Posterior cingulate gyrus (tissue), 11 donors: ENCODE measurements around the gene NT5C2.

ENCODE experiments used
- DNase-seq, 10 donors: peaks; one replicate each; pipeline versions ENCODE4 v3.0.0 to v3.0.0-alpha.2; 2020 to 2021; ENCODE audit warnings: mixed read lengths in 3 of 10
- intact Hi-C: fragments of 100-400 bp; cut with DNase I; formaldehyde crosslinking; loops from one replicate; pipeline ENCODE4 v1.15.1; 2023

Gene NT5C2

DNA sequence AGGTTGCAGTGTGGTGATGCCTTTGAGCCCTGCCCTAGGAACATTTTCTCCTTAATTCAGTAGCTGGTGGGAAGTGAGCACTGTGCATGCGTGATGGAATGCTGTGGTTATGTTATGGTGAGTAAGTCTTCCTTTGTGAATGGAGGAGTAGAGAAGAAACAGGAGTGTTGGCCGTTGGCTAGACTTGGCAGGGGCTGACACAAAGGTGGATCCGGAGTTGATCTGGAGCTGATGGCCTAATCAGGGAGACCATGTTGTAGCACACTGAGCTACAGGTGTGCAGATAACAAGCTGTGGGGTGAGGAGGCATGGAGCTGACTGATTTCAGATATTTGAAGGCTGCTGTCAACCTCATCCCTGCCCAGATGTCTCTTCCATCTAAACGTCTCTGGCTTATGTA lies 152.7 kb downstream of the NT5C2 start:
- intact Hi-C loops: no loop called here
- DNase-seq: no peak

- intact Hi-C loops: no loop called here
- no peak for DNase-seq
These were observed 154.5 kb downstream of the NT5C2 start for GRCh38 chr10:103038570-103038969.
